GM19467 (cell line): ENCODE results near the gene CNNM1.
A peak's percentile ranks its signal among the peaks of the same experiment; 100 is the strongest.

Source experiments
- ATAC-seq: cut with Tn5 transposase; IDR thresholded peaks from one replicate; pipeline ENCODE4 v1.9.1; 2021; ENCODE audit warnings: mild to moderate bottlenecking, moderate library complexity; ENCODE audit not compliant: unreplicated experiment

The CNNM1 gene

GRCh38 chr10:99412099-99412498, 82.9 kb downstream of the CNNM1 start:
- ATAC-seq = no peak

GRCh38 chr10:99418910-99419624, 89.9 kb downstream of the CNNM1 start:
- no peak for ATAC-seq

- no peak for ATAC-seq
These were observed 90.5 kb downstream of the CNNM1 start for GRCh38 chr10:99419688-99420087.

- no peak for ATAC-seq
These were observed 92.1 kb downstream of the CNNM1 start for GRCh38 chr10:99421233-99421739.

GRCh38 chr10:99422529-99423096, 93.5 kb downstream of the CNNM1 start:
- no peak for ATAC-seq

GRCh38 chr10:99424656-99425055, 95.5 kb downstream of the CNNM1 start:
- no peak for ATAC-seq

- ATAC-seq = no peak
These were observed 96.0 kb downstream of the CNNM1 start for GRCh38 chr10:99425204-99425603.

GRCh38 chr10:99426689-99427088, 97.5 kb downstream of the CNNM1 start:
- ATAC-seq = no peak

- no peak for ATAC-seq
These were observed 98.5 kb downstream of the CNNM1 start for GRCh38 chr10:99427566-99428190.

- no peak for ATAC-seq
These were observed 100.5 kb downstream of the CNNM1 start for GRCh38 chr10:99429517-99430095.

GRCh38 chr10:99430116-99430450, 100.9 kb downstream of the CNNM1 start:
- peak; percentile 4 for ATAC-seq

- ATAC-seq = peak; percentile 97
These were observed 101.5 kb downstream of the CNNM1 start, which contains the start of gene GOT1 for GRCh38 chr10:99430451-99431189. GOT1 (minus strand) TSS chr10:99430624; CDS start chr10:99430565, 59 bp downstream.

GRCh38 chr10:99431190-99431760, 102.1 kb downstream of the CNNM1 start:
- no peak for ATAC-seq

- no peak for ATAC-seq
These were observed 102.9 kb downstream of the CNNM1 start for GRCh38 chr10:99432047-99432446.

GRCh38 chr10:99432881-99433280, 103.7 kb downstream of the CNNM1 start:
- no peak for ATAC-seq

GRCh38 chr10:99433378-99434020, 104.3 kb downstream of the CNNM1 start:
- no peak for ATAC-seq

- no peak for ATAC-seq
These were observed 107.0 kb downstream of the CNNM1 start for GRCh38 chr10:99435986-99436638.

- no peak for ATAC-seq
These were observed 109.7 kb downstream of the CNNM1 start for GRCh38 chr10:99438890-99439289.

- no peak for ATAC-seq
These were observed 113.2 kb downstream of the CNNM1 start for GRCh38 chr10:99442394-99442793.

GRCh38 chr10:99443500-99443899, 114.3 kb downstream of the CNNM1 start:
- ATAC-seq = no peak
